Lower leg skin (tissue), 3 donors: ENCODE data around the gene GZMB.

ENCODE experiments used
- CTCF ChIP-seq, 3 donors: fragments of 450-650 bp; IDR thresholded peaks; one replicate each; pipeline ENCODE4 v1.5.1; 2016; ENCODE audit warnings: antibody characterized with exemption in 3 of 3, mild to moderate bottlenecking in 3 of 3, moderate library complexity in 2 of 3
- POLR2A ChIP-seq, 2 donors: fragments of 450-650 bp; IDR thresholded peaks; one replicate each; pipeline ENCODE4 v1.6.1; 2016 to 2017; ENCODE audit warnings: antibody characterized with exemption in 2 of 2, mild to moderate bottlenecking in 1 of 2, moderate library complexity in 1 of 2

- TF ChIP-seq CTCF (IDR thresholded peaks at IDR 0.05): no peak
- no peak for TF ChIP-seq POLR2A (IDR thresholded peaks at IDR 0.05)
These were observed 47.1 kb upstream of the GZMB start for GRCh38 chr14:24681056-24681455.
